Immature natural killer cell (primary cell): Measurements from ENCODE around the gene HOOK2. TPM values are rescaled to one million over a fixed set of nuclear protein-coding genes. Genes with fewer than 3 reads are reported as not detected.
"Not testable (repeated sequence)": the region's sequence is repeated elsewhere in the genome, so short reads cannot be mapped to it uniquely, and the experiment has no call there.

ENCODE experiments used
- DNase-seq, 3 donors: peaks; one replicate each; pipeline ENCODE4 v3.0.0; 2022; ENCODE audit warnings: mixed read lengths in 1 of 3
- H3K27ac Mint-ChIP-seq, 6 donors: one replicate each; pipeline ENCODE4 v1.8.0; 2020; ENCODE audit warnings: mixed read lengths in 6 of 6, mild to moderate bottlenecking in 5 of 6, inconsistent platforms in 4 of 6, moderate library complexity in 3 of 6
- H3K27me3 Mint-ChIP-seq, 3 donors: one replicate each; pipeline ENCODE4 v1.8.0; 2020 to 2021; ENCODE audit warnings: low read depth in 3 of 3, mild to moderate bottlenecking in 3 of 3, mixed read lengths in 3 of 3, moderate library complexity in 3 of 3, inconsistent platforms in 1 of 3
- H3K36me3 Mint-ChIP-seq, 3 donors: one replicate each; pipeline ENCODE4 v1.8.0; 2020; ENCODE audit warnings: mixed read lengths in 3 of 3, inconsistent platforms in 2 of 3, mild to moderate bottlenecking in 2 of 3
- H3K4me1 Mint-ChIP-seq, 2 donors: one replicate each; pipeline ENCODE4 v1.8.0; 2020; ENCODE audit warnings: inconsistent platforms in 2 of 2, mild to moderate bottlenecking in 2 of 2, mixed read lengths in 2 of 2, moderate library complexity in 1 of 2
- H3K4me3 Mint-ChIP-seq, 5 donors: one replicate each; pipeline ENCODE4 v1.8.0; 2020; ENCODE audit warnings: mild to moderate bottlenecking in 5 of 5, mixed read lengths in 5 of 5, inconsistent platforms in 3 of 5, moderate library complexity in 3 of 5
- H3K9me3 Mint-ChIP-seq, 6 donors: one replicate each; pipeline ENCODE4 v1.8.0; 2020; ENCODE audit warnings: mild to moderate bottlenecking in 6 of 6, mixed read lengths in 6 of 6, inconsistent platforms in 4 of 6, moderate library complexity in 3 of 6
- polyA plus RNA-seq, 3 donors: library from polyadenylated mRNA; unstranded; fragments of 300-500 nt; fragmentation: Illumina TruSeq; gene quantifications; one replicate each; pipeline ENCODE4 v1.2.3, GENCODE V29; 2021

The HOOK2 gene
- polyA plus RNA-seq, 3 donors from 2014 or later: 2.1 to 2.5 TPM; not detected in 1

DNA sequence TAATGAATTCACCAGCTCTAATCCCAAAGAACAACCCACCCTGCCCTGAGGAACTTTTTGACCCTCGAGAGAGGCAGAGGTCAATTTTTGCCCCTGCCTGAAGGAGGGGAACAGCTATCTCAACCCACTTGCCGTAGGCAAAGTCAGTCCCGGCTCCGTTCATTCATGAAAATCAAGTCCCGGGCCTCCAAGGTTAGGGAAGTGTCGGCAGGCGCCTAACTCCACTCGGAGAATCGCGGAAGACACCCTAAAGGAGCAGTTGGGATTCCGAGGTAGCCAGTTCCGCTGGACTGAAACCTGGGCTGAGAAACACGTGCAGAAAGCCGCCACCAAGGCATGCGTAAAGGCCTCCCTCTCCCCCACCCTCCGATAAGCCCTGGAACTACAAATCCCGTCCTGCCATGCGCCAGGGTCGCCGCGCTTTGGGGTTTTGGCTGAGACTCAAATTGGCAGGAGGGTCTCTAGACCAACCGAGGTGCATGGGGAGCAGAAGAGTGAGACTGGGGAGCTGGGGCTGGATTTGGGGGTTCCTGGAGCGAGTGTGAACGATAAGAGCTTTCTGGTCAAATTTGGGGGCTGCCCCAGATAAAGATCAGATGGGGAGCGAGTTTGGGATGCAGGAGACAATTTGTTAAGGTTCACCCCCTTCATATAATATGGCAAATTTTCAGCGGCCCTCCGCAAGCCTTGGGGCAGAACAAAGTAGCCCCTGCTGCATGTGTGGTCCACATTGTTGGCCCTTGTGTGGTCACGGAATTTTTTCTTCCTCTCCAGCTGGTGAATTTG lies 51.5 kb downstream of the HOOK2 start, which contains the start of gene TNPO2:
TNPO2 (minus strand) TSS at position 292 of the 786 bp plus-strand sequence. CDS start 2,955 bp downstream, outside the sequence.
- peak; percentile 38 to 41 (median 39) for DNase-seq

DNA sequence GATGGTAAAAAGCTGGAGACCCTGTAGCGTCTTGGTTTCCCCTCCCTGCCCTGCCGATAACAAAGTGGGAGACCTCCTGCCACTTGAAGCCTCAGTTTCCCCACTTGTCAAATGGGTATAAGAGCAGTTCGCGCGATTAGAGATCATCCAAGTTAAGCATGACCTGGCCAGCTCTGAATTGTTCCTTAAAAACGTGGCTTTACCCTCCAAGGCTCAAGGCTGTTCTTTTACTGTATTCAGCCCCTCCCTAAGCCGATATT lies 52.0 kb downstream of the HOOK2 start:
- Mint-ChIP-seq H3K9me3 (no peaks in the 10 kb centered on the region), H3K27ac (peak overlapping the region; percentile 92 to 95 (median 93)), H3K36me3 (peaks cover 0 to 11% (median 8%) of the 10 kb centered on the region in 3 donors), H3K4me1 (peaks cover 41 to 54% of the 10 kb centered on the region in 2 donors), H3K27me3 (peaks cover 19 to 21% (median 19%) of the 10 kb centered on the region in 3 donors), H3K4me3 (peak overlapping the region; percentile 90 to 96 (median 93))
- DNase-seq: no peak

More for the DNA sequence above, 51.5 kb downstream of the HOOK2 start, which contains the start of gene TNPO2:
- H3K36me3 Mint-ChIP-seq: peaks cover 0 to 11% (median 8%) of the 10 kb centered on the region in 3 donors
- peak within 1 kb of the TSS; percentile 92 to 95 (median 93) for H3K27ac Mint-ChIP-seq
- H3K4me3 Mint-ChIP-seq: peak within 1 kb of the TSS; percentile 90 to 96 (median 93)
- peaks cover 39 to 49% of the 10 kb centered on the region in 2 donors for H3K4me1 Mint-ChIP-seq
- H3K27me3 Mint-ChIP-seq: peaks cover 19 to 21% (median 19%) of the 10 kb centered on the region in 3 donors
- no peaks in the 10 kb centered on the region for H3K9me3 Mint-ChIP-seq

DNA sequence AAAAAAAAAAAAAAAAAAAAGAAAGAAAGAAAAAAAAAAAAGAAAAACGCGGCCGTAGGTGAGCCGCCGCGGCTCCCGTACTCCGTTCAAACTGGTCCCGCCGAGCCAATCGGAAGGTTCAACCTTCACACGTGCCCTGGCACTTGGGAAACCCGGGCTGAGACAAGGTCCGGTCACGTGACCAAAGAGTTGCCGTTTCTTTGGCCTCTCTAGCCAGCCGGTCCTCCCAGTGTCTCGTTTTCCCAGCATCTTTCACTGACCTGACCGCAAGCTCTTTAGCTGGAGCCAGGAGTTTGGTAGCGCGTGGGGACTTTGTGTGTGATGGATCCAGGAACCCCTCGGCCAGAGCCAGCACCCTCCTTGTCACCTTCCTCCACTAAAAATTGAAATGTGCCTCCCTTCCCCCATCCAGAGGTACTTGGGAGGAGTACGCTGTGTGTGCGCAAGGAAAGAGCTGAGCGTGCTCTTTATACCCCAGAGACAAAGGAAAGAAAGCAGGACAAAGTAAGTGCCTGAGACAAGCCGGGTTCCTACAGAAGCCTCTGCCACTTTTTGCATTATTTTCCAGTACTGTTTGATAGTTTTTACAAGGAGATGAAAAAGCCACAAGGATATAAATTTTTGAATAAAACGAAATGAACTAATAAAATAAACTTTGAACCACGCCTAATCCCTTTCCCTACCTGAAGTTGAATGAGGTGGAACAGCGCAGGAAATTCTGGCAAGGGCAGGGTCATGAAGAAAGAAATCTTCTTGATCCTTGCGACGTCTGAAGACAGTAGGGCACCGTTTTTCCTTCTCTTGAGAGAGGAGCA lies 52.6 kb downstream of the HOOK2 start:
- peak; percentile 93 to 94 (median 93) for DNase-seq
- H3K4me1 Mint-ChIP-seq: peaks cover 41 to 54% of the 10 kb centered on the region in 2 donors
- H3K36me3 Mint-ChIP-seq: peaks cover 0 to 8% (median 7%) of the 10 kb centered on the region in 3 donors
- H3K27ac Mint-ChIP-seq: peak overlapping the region; percentile 92 to 95 (median 93)
- no peaks in the 10 kb centered on the region for H3K9me3 Mint-ChIP-seq
- H3K27me3 Mint-ChIP-seq: peaks cover 16 to 21% (median 19%) of the 10 kb centered on the region in 3 donors
- H3K4me3 Mint-ChIP-seq: peak overlapping the region; percentile 90 to 96 (median 93)

DNA sequence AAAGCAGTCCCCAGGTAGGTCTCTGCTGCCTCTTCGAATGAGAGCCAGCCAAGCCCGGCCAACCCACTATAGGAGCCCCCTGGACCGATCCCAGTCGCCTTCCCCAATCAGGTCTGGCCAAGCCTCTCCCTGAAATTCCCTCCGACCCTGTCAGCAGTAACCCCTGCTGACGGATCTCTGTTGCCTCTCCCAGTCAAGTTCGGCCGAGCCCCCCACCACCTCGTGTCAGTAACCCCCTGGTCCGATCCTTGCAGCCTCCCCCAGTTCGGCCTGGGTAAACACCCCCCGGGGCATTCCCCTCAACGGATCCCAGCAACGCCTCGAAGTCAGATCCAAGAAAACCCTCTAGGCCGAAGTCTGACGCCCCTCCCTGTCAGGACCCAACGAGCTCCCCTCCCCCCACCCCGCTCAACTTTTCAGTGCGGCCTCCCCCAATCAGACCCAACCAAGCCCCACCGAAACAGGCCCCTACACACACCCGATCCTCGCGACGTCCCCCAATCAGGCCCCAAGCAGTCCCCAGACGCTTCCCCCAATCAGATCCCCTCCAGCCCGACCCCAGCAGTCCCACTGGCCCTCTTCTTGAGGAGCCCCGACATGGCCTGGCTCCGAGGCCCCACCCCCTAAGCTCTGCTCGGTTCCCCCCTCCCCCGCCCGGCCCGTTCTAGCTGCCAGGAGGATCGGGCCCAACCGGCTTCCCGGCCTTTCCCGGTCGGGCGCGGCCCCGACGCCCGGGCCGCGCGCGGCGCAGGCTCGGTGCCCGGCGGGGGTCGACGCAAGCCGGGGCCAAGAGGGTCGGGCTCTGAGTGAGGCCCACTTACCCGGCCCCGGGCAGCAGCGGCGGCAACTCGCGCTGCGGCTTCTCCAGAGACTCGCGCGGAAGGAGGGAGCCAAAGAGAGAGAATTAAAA lies 53.4 kb downstream of the HOOK2 start:
- no peaks in the 10 kb centered on the region for H3K9me3 Mint-ChIP-seq
- H3K36me3 Mint-ChIP-seq: peaks cover 0 to 8% (median 6%) of the 10 kb centered on the region in 3 donors
- DNase-seq: peak in 2 of 3 donors; percentile 44 to 52
- H3K27ac Mint-ChIP-seq: peak overlapping the region; percentile 79 to 95 (median 93)
- H3K4me3 Mint-ChIP-seq: peak overlapping the region; percentile 92 to 96 (median 93)
- H3K27me3 Mint-ChIP-seq: peaks cover 18 to 21% (median 19%) of the 10 kb centered on the region in 3 donors
- peaks cover 41 to 54% of the 10 kb centered on the region in 2 donors for H3K4me1 Mint-ChIP-seq

DNA sequence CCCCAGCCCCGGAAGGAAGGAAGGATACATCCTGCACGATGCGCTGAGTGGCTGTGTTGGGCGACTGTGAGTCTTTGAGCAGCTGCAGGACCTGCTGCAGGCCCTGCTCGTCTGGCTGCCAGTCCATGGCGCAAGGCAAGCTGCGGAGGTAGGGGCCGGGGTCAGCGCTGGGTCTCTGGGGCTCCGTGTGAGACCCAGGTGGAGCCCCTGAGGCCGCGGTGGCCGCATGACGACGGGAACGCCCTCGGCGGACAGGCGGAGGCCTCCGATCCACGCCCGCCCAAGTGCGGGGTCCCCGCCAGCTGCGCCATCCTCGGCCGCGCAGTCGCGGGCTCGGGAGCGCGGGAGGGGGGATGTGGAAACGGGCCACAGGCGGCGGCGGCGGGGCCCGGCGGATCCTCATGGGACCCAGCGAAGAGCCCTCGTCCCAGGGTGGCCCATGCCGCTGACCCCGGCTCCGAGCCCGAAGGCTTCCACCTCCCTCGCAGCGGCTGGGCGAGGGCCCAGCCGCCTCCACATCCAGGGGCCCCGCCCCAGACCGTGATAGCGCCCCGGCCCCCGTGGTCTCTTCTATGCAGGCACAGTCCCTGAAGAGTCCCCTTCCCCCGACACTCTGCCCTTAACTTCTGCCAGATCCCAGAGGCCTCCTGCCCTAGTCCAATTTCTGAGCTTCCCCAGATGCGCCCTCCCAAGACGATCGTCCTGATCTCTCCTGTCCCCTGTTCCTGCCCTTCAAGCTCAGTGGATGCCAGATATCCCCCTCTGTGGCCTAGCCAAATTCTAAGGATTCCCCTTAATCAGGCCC lies 54.3 kb downstream of the HOOK2 start:
- H3K36me3 Mint-ChIP-seq: peaks cover 0 to 4% (median 4%) of the 10 kb centered on the region in 3 donors
- no peak for DNase-seq
- peak overlapping the region; percentile 87 to 93 (median 88) for H3K4me3 Mint-ChIP-seq
- peaks cover 18 to 21% (median 19%) of the 10 kb centered on the region in 3 donors for H3K27me3 Mint-ChIP-seq
- peaks cover 41 to 47% of the 10 kb centered on the region in 2 donors for H3K4me1 Mint-ChIP-seq
- peak overlapping the region; percentile 71 to 94 (median 84) for H3K27ac Mint-ChIP-seq
- H3K9me3 Mint-ChIP-seq: no peaks in the 10 kb centered on the region

DNA sequence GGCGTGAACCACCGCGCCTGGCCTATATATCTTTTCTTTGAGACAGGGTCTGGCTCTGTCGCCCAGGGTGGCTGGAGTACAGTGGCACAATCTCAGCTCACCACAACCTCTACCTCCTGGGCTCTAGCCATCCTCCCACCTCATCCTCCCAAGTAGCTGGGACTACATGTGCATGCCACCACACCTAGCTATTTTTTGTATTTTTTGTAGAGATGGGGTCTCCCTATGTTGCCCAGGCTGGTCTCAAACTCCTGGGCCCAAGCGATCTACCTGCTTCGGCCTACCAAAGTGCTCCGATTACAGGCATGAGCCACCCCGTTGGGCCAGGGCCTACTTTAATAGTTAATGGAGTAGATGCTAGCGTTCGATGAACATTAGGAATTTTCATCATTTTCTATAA lies 55.1 kb downstream of the HOOK2 start:
- Mint-ChIP-seq H3K27ac (peak overlapping the region in 4 of 6 donors; percentile 40 to 84 (median 76)), H3K9me3 (no peaks in the 10 kb centered on the region), H3K4me1 (peaks cover 41 to 47% of the 10 kb centered on the region in 2 donors), H3K36me3 (peaks cover 0 to 4% (median 4%) of the 10 kb centered on the region in 3 donors), H3K4me3 (peak overlapping the region; percentile 63 to 92 (median 74)), H3K27me3 (peaks cover 18 to 21% (median 19%) of the 10 kb centered on the region in 3 donors)
- no peak for DNase-seq

DNA sequence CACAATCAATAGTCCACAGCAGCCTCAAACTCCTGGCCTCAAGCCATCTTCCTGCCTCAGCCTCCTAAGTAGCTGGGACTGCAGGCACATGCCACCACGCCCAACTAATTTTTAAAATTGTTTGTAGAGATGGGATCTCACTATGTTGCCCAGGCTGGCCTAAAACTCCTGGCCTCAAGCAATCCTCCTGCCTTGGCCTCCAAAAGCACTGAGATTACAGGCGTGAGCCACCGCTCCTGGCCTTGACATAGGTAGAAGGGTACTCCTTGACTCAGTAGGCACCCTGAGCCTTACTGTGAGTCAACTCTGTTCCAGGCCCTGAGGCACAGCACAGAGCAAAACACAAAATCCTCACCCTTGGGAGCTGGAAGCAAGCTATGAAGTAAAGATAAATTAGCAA lies 59.4 kb downstream of the HOOK2 start:
- H3K27me3 Mint-ChIP-seq: peaks cover 2 to 4% (median 3%) of the 10 kb centered on the region in 3 donors
- no peak overlapping the region for H3K27ac Mint-ChIP-seq
- H3K4me1 Mint-ChIP-seq: peaks cover 13 to 15% of the 10 kb centered on the region in 2 donors

DNA sequence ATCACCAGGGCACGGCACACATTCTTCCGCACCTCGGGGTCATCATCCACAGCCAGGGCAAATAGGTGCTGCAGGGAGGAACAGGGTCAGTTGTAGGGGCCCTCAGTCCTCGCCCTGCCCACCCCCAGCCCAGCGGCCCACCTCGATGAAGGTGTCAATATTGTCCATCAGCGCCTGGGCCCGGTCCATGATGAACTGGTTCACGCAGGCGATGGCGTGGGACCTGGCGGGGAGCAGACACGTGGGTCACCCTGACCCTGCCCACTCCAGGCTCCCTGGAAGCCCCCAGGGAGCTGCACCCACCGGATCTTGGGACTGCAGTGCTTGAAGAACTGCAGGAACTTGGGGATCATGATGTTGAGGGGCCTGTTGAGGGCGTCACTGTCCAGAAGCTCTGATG lies 60.2 kb downstream of the HOOK2 start:
- Mint-ChIP-seq H3K4me3 (no peak overlapping the region), H3K27me3 (peaks cover 0 to 2% (median 2%) of the 10 kb centered on the region in 3 donors), H3K4me1 (peaks cover 8% of the 10 kb centered on the region in 2 donors), H3K9me3 (no peaks in the 10 kb centered on the region), H3K27ac (no peak overlapping the region), H3K36me3 (peaks cover 0 to 25% (median 8%) of the 10 kb centered on the region in 3 donors)
- no peak for DNase-seq

More for the DNA sequence above, 59.4 kb downstream of the HOOK2 start:
- Mint-ChIP-seq H3K36me3 (peaks cover 0 to 20% (median 3%) of the 10 kb centered on the region in 3 donors), H3K4me3 (no peak overlapping the region), H3K9me3 (no peaks in the 10 kb centered on the region)
- no peak for DNase-seq

DNA sequence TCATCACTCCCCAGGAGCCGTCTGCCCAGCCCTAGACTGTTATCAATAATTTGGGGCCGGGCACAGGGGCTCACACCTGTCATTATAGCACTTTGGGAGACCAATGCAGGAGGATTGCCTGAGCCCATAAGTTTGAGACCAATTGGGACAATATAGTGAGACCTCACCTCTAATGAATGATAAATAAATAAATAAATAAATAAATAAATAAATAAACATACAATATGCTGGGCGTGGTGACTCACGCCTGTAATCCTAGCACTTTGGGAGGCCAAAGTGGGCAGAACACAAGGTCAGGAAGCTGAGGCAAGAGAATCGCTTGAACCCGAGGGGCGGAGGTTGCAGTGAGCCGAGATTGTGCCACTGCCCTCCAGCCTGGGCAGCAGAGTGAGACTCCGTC lies 62.0 kb downstream of the HOOK2 start:
- peaks cover 0 to 28% (median 8%) of the 10 kb centered on the region in 3 donors for H3K36me3 Mint-ChIP-seq
- H3K4me1 Mint-ChIP-seq, H3K27ac Mint-ChIP-seq: not testable (repeated sequence)

More for the DNA sequence above, 62.0 kb downstream of the HOOK2 start:
- H3K9me3 Mint-ChIP-seq, H3K4me3 Mint-ChIP-seq, DNase-seq, H3K27me3 Mint-ChIP-seq: not testable (repeated sequence)

Other genes with a start within 250 kb of the HOOK2 start
- gene ZNF564, start 224.1 kb downstream of the HOOK2 start, polyA plus RNA-seq: 10 to 100 TPM; 14.0 to 22.6 (median 16.2) TPM
- gene ZNF490, start 164.7 kb downstream of the HOOK2 start, polyA plus RNA-seq: 1 to 10 TPM; 3.1 to 8.2 (median 3.5) TPM
- gene ZNF791, start 164.6 kb downstream of the HOOK2 start, polyA plus RNA-seq: 10 to 100 TPM; 10.9 to 21.3 (median 12.9) TPM
- 10 to 100 TPM; 25.3 to 44.4 (median 27.2) TPM for gene MAN2B1, start 108.8 kb downstream of the HOOK2 start, polyA plus RNA-seq
- gene WDR83, start 108.7 kb downstream of the HOOK2 start, polyA plus RNA-seq: 10 to 100 TPM; 19.9 to 30.1 (median 23.2) TPM
- gene DHPS, start 93.7 kb downstream of the HOOK2 start, polyA plus RNA-seq: 10 to 100 TPM; 70.8 to 76.0 (median 74.4) TPM
- gene GNG14, start 87.6 kb downstream of the HOOK2 start, polyA plus RNA-seq: not detected
- gene FBXW9, start 78.9 kb downstream of the HOOK2 start, polyA plus RNA-seq: 1 to 10 TPM; 6.4 to 8.2 (median 8.0) TPM
- 1 to 10 TPM in 1 of 3 donors, under 1 TPM in 2; 0.46 to 4.0 (median 0.98) TPM for gene TNPO2, start 51.6 kb downstream of the HOOK2 start, polyA plus RNA-seq
- gene TRIR, start 40.9 kb downstream of the HOOK2 start, polyA plus RNA-seq: 100 to 1,000 TPM; 183 to 301 (median 283) TPM
- gene GET3, start 38.1 kb downstream of the HOOK2 start, polyA plus RNA-seq: 100 to 1,000 TPM in 2 of 3 donors, 10 to 100 TPM in 1; 93.5 to 182 (median 124) TPM
- gene BEST2, start 23.8 kb downstream of the HOOK2 start, polyA plus RNA-seq: not detected
- gene JUNB, start 15.9 kb upstream of the HOOK2 start, polyA plus RNA-seq: 100 to 1,000 TPM; 620 to 796 (median 697) TPM
- gene PRDX2, start 26.2 kb upstream of the HOOK2 start, polyA plus RNA-seq: 100 to 1,000 TPM; 157 to 165 (median 159) TPM
- gene THSD8, start 26.5 kb upstream of the HOOK2 start, polyA plus RNA-seq: 10 to 100 TPM in 1 of 3 donors, 1 to 10 TPM in 2; 3.0 to 11.0 (median 4.5) TPM
- 10 to 100 TPM; 27.7 to 45.4 (median 37.5) TPM for gene RNASEH2A, start 31.0 kb upstream of the HOOK2 start, polyA plus RNA-seq
- gene RTBDN, start 59.0 kb upstream of the HOOK2 start, polyA plus RNA-seq: not detected
- under 1 TPM in 2 of 3 donors, not detected in 1; 0.28 TPM for gene MAST1, start 63.0 kb upstream of the HOOK2 start, polyA plus RNA-seq
- 100 to 1,000 TPM in 1 of 3 donors, 10 to 100 TPM in 2; 72.6 to 108 (median 83.5) TPM for gene DNASE2, start 105.9 kb upstream of the HOOK2 start, polyA plus RNA-seq
- gene KLF1, start 111.6 kb upstream of the HOOK2 start, polyA plus RNA-seq: 1 to 10 TPM in 1 of 3 donors, under 1 TPM in 2; 0.15 to 1.8 (median 0.20) TPM
- gene GCDH, start 115.6 kb upstream of the HOOK2 start, polyA plus RNA-seq: 10 to 100 TPM; 17.0 to 21.6 (median 18.4) TPM
- gene SYCE2, start 143.7 kb upstream of the HOOK2 start, polyA plus RNA-seq: under 1 TPM in 1 of 3 donors, not detected in 2; 0.20 TPM
- 10 to 100 TPM; 57.2 to 82.0 (median 71.1) TPM for gene FARSA, start 158.2 kb upstream of the HOOK2 start, polyA plus RNA-seq
- gene CALR, start 163.1 kb upstream of the HOOK2 start, polyA plus RNA-seq: 100 to 1,000 TPM; 125 to 301 (median 238) TPM
- gene RAD23A, start 170.3 kb upstream of the HOOK2 start, polyA plus RNA-seq: 100 to 1,000 TPM in 1 of 3 donors, 10 to 100 TPM in 2; 68.9 to 121 (median 69.4) TPM
- gene GADD45GIP1, start 181.7 kb upstream of the HOOK2 start, polyA plus RNA-seq: 10 to 100 TPM; 37.4 to 69.1 (median 56.8) TPM
- gene DAND5, start 194.0 kb upstream of the HOOK2 start, polyA plus RNA-seq: not detected
- gene NFIX, start 219.9 kb upstream of the HOOK2 start, polyA plus RNA-seq: under 1 TPM in 1 of 3 donors, not detected in 2; 0.49 TPM